SK-N-SH treated with all-trans-retinoic acid at 6 μM for 48 hours (cell line): Measurements from ENCODE around the gene GRID1.
"Not testable (repeated sequence)": the region's sequence is repeated elsewhere in the genome, so short reads cannot be mapped to it uniquely, and the experiment has no call there.

Source experiments
- ATAC-seq: fragments of 200-7000 bp; cut with Tn5 transposase; 3 replicates; pipeline ENCODE4 v1.9.1; 2020; ENCODE audit warnings: mild to moderate bottlenecking, moderate library complexity
- ARNTL ChIP-seq: fragments of 450-650 bp; formaldehyde crosslinking; IDR thresholded peaks from 2 replicates; pipeline ENCODE4 v1.5.0; 2020; ENCODE audit warnings: low read depth, mild to moderate bottlenecking, moderate library complexity, borderline replicate concordance
- BACH2 ChIP-seq: fragments of 250-450 bp; sonication (Bioruptor Pico); IDR thresholded peaks from 2 replicates; pipeline ENCODE4 v1.9.0; 2021; ENCODE audit warnings: mild to moderate bottlenecking, borderline replicate concordance
- CSDC2 ChIP-seq: fragments of 250-450 bp; sonication (Bioruptor Pico); IDR thresholded peaks from 2 replicates; pipeline ENCODE4 v1.5.0; 2020; ENCODE audit warnings: mild to moderate bottlenecking, moderate library complexity
- CSRNP3 ChIP-seq: fragments of 250-450 bp; sonication (Bioruptor Pico); IDR thresholded peaks from 2 replicates; pipeline ENCODE4 v1.5.1; 2021; ENCODE audit warnings: mild to moderate bottlenecking, moderate library complexity
- GLIS3 ChIP-seq: fragments of 250-450 bp; sonication (Bioruptor Pico); IDR thresholded peaks from 2 replicates; pipeline ENCODE4 v1.5.0; 2020; ENCODE audit warnings: mild to moderate bottlenecking, moderate library complexity
- ISL1 ChIP-seq: fragments of 250-450 bp; sonication (Bioruptor Pico); IDR thresholded peaks from 2 replicates; pipeline ENCODE4 v2.1.2; 2022; ENCODE audit warnings: mild to moderate bottlenecking, moderate library complexity
- OSR1 ChIP-seq: fragments of 250-450 bp; sonication (Bioruptor Pico); IDR thresholded peaks from 2 replicates; pipeline ENCODE4 v1.8.0; 2022; ENCODE audit warnings: moderate library complexity, mild to moderate bottlenecking, inconsistent platforms
- PATZ1 ChIP-seq: fragments of 250-450 bp; sonication (Bioruptor Pico); IDR thresholded peaks from 2 replicates; pipeline ENCODE4 v1.8.0; 2020; ENCODE audit warnings: mild to moderate bottlenecking, moderate library complexity, borderline replicate concordance
- POU6F1 ChIP-seq: fragments of 250-450 bp; sonication (Bioruptor Pico); IDR thresholded peaks from 2 replicates; pipeline ENCODE4 v1.8.0; 2021; ENCODE audit warnings: low read depth, mild to moderate bottlenecking, moderate library complexity, borderline replicate concordance
- PPARA ChIP-seq: fragments of 250-450 bp; sonication (Bioruptor Pico); IDR thresholded peaks from 2 replicates; pipeline ENCODE4 v1.5.0; 2020; ENCODE audit warnings: mild to moderate bottlenecking, borderline replicate concordance
- SNAI2 ChIP-seq: fragments of 250-450 bp; sonication (Bioruptor Pico); IDR thresholded peaks from 2 replicates; pipeline ENCODE4 v1.5.0; 2020; ENCODE audit warnings: mild to moderate bottlenecking, moderate library complexity
- TCF4 ChIP-seq: fragments of 250-450 bp; sonication (Bioruptor Pico); IDR thresholded peaks from 2 replicates; pipeline ENCODE4 v1.8.0; 2021; ENCODE audit warnings: mild to moderate bottlenecking, moderate library complexity, borderline replicate concordance
- TOX ChIP-seq: fragments of 250-450 bp; sonication (Bioruptor Pico); IDR thresholded peaks from 2 replicates; pipeline ENCODE4 v1.8.0; 2021; ENCODE audit warnings: mild to moderate bottlenecking, moderate library complexity, borderline replicate concordance
- TSHZ2 ChIP-seq: fragments of 250-450 bp; sonication (Bioruptor Pico); IDR thresholded peaks from 2 replicates; pipeline ENCODE4 v1.5.0; 2020; ENCODE audit warnings: mild to moderate bottlenecking, moderate library complexity
- ZFP3 ChIP-seq: fragments of 250-450 bp; sonication (Bioruptor Pico); IDR thresholded peaks from 2 replicates; pipeline ENCODE4 v1.5.0; 2020; ENCODE audit warnings: mild to moderate bottlenecking, moderate library complexity
- ZFP30 ChIP-seq: fragments of 450-650 bp; formaldehyde crosslinking; IDR thresholded peaks from 2 replicates; pipeline ENCODE4 v1.5.0; 2022; ENCODE audit warnings: mild to moderate bottlenecking, moderate library complexity
- ZNF565 ChIP-seq: fragments of 450-650 bp; formaldehyde crosslinking; conservative IDR thresholded peaks from 2 replicates; pipeline ENCODE4 v1.5.0; 2020; ENCODE audit warnings: low read depth, mild to moderate bottlenecking, moderate library complexity
- ZNF70 ChIP-seq: fragments of 450-650 bp; formaldehyde crosslinking; IDR thresholded peaks from 2 replicates; pipeline ENCODE4 v1.5.0; 2020; ENCODE audit warnings: mild to moderate bottlenecking, moderate library complexity
- ZNF8 ChIP-seq: fragments of 450-650 bp; formaldehyde crosslinking; IDR thresholded peaks from 2 replicates; pipeline ENCODE4 v1.5.0; 2020; ENCODE audit warnings: mild to moderate bottlenecking, moderate library complexity

GRID1 gene

GRCh38 chr10:86078639-86079035, 288.0 kb downstream of the GRID1 start:
- no peak for ATAC-seq
- no peak for TF ChIP-seq ARNTL (CRISPR knock-in tag)
- TF ChIP-seq ZNF8 (CRISPR knock-in tag) = no peak
- no peak for TF ChIP-seq SNAI2 (CRISPR knock-in tag)
- TF ChIP-seq PATZ1 = no peak
- no peak for TF ChIP-seq ZFP3 (CRISPR knock-in tag)
- TF ChIP-seq OSR1 (CRISPR knock-in tag) = no peak
- no peak for TF ChIP-seq ZNF70 (CRISPR knock-in tag)
- TF ChIP-seq ZNF565 = no peak
- TF ChIP-seq GLIS3 (CRISPR knock-in tag) = no peak
- no peak for TF ChIP-seq PPARA
- no peak for TF ChIP-seq POU6F1 (CRISPR knock-in tag)
- no peak for TF ChIP-seq TOX (CRISPR knock-in tag)
- no peak for TF ChIP-seq TCF4 (CRISPR knock-in tag)

- TF ChIP-seq POU6F1 (CRISPR knock-in tag) (no peak), ZNF565 (no peak), ARNTL (CRISPR knock-in tag) (no peak), ISL1 (CRISPR knock-in tag) (no peak), GLIS3 (CRISPR knock-in tag) (no peak), ZFP30 (no peak), CSDC2 (CRISPR knock-in tag) (no peak), BACH2 (CRISPR knock-in tag) (no peak)
- TF ChIP-seq, all 23 proteins: peak for 0
- ATAC-seq = no peak
Observed at GRCh38 chr10:86077871-86078638, 288.5 kb downstream of the GRID1 start.

- TF ChIP-seq POU6F1 (CRISPR knock-in tag) (no peak), ZFP3 (CRISPR knock-in tag) (no peak), OSR1 (CRISPR knock-in tag) (no peak), CSRNP3 (CRISPR knock-in tag) (no peak), ISL1 (CRISPR knock-in tag) (no peak), TOX (CRISPR knock-in tag) (no peak), PATZ1 (no peak), TSHZ2 (no peak)
- no peak for ATAC-seq
Observed at GRCh38 chr10:86077271-86077670, 289.3 kb downstream of the GRID1 start.

- not testable (repeated sequence) for ATAC-seq
Observed at GRCh38 chr10:86076497-86076896, 290.1 kb downstream of the GRID1 start.
